SK-N-SH (cell line): ENCODE data around the gene PRSS1. TPM values are rescaled to one million over a fixed set of nuclear protein-coding genes. Genes with fewer than 3 reads are reported as not detected.

ENCODE experiments used
- CTCF ChIA-PET: fragments of 300-600, 350-600 bp; formaldehyde crosslinking; extraction: SDS; loops from one replicate; lab custom pipeline; 2021; lab: Yijun Ruan, JAX
- POLR2A ChIA-PET: fragments of 350-600 bp; sonication (Branson Sonifier 250); formaldehyde crosslinking; extraction: SDS; loops from one replicate; lab custom pipeline; 2020; ENCODE audit warnings: antibody characterized with exemption, inconsistent platforms; lab: Yijun Ruan, JAX
- DNase-seq: peaks from one replicate; pipeline ENCODE4 v3.0.0; 2012
- H2AFZ ChIP-seq: fragments of 200-600 bp; sonication (generic); 2 replicates; pipeline ENCODE4 v1.8.1; 2016; ENCODE audit warnings: antibody characterized with exemption, mild to moderate bottlenecking, low read depth
- H3F3A ChIP-seq: fragments of 200-600 bp; sonication (generic); replicated peaks from 2 replicates; pipeline ENCODE3; 2016; ENCODE audit warnings: antibody characterized with exemption, mild to moderate bottlenecking; ENCODE audit not compliant: insufficient read depth
- H3K27ac ChIP-seq, 2 experiments: fragments of 200-500 bp in 1 of 2; fragments of 200-600 bp in 1 of 2; sonication (Bioruptor generic) in 1 of 2; sonication (generic), shearing (Covaris generic) in 1 of 2; 2 replicates each; pipeline versions ENCODE4 v1.5.1 to v1.6.1; 2014 to 2016; ENCODE audit warnings: low read depth in 2 of 2, inconsistent platforms in 1 of 2, low read length in 1 of 2, mild to moderate bottlenecking in 1 of 2, mixed read lengths in 1 of 2
- H3K27me3 ChIP-seq: fragments of 200-600 bp; sonication (generic), shearing (Covaris generic); 2 replicates; pipeline ENCODE4 v1.6.1; 2016; ENCODE audit warnings: mixed run types; ENCODE audit not compliant: insufficient read depth
- H3K36me3 ChIP-seq, 2 experiments: fragments of 200-500 bp in 1 of 2; fragments of 200-600 bp in 1 of 2; sonication (Bioruptor generic) in 1 of 2; sonication (generic) in 1 of 2; replicated peaks in 1 of 2; 2 replicates each; pipeline versions ENCODE3 to v1.5.1; 2014 to 2016; ENCODE audit warnings: low read length in 1 of 2, mild to moderate bottlenecking in 1 of 2; ENCODE audit not compliant: insufficient read depth in 2 of 2, control insufficient read depth in 1 of 2
- H3K4me1 ChIP-seq, 2 experiments: fragments of 200-500 bp in 1 of 2; fragments of 200-600 bp in 1 of 2; sonication (Bioruptor generic) in 1 of 2; sonication (generic), shearing (Covaris generic) in 1 of 2; 2 replicates each; pipeline versions ENCODE4 v1.5.1 to v1.6.1; 2014 to 2016; ENCODE audit warnings: low read depth in 1 of 2, low read length in 1 of 2, mixed run types in 1 of 2; ENCODE audit not compliant: insufficient read depth in 2 of 2, control insufficient read depth in 1 of 2
- H3K4me2 ChIP-seq: fragments of 200-600 bp; sonication (generic), shearing (Covaris generic); 2 replicates; pipeline ENCODE4 v1.6.1; 2017; ENCODE audit warnings: mixed run types
- H3K4me3 ChIP-seq, 2 experiments: fragments of 200-500 bp in 1 of 2; fragments of 200-600 bp in 1 of 2; sonication (Bioruptor generic) in 1 of 2; sonication (generic), shearing (Covaris generic) in 1 of 2; 2 replicates each; pipeline versions ENCODE4 v1.5.1 to v1.8.1; 2014 to 2016; ENCODE audit warnings: low read depth in 2 of 2, inconsistent platforms in 1 of 2, low read length in 1 of 2, mild to moderate bottlenecking in 1 of 2, mixed read lengths in 1 of 2, moderate library complexity in 1 of 2
- H3K79me2 ChIP-seq: fragments of 200-600 bp; sonication (generic); 2 replicates; pipeline ENCODE4 v1.8.1; 2017; ENCODE audit warnings: mild to moderate bottlenecking; ENCODE audit not compliant: insufficient read depth
- H3K9ac ChIP-seq: fragments of 200-600 bp; sonication (generic); 2 replicates; pipeline ENCODE4 v1.6.1; 2017; ENCODE audit warnings: mixed run types
- H3K9me2 ChIP-seq: fragments of 200-600 bp; sonication (generic); 2 replicates; pipeline ENCODE4 v1.6.1; 2017; ENCODE audit warnings: mixed run types
- H3K9me3 ChIP-seq: fragments of 200-600 bp; sonication (generic); 2 replicates; pipeline ENCODE4 v1.6.1; 2017; ENCODE audit warnings: mixed run types, mild to moderate bottlenecking, moderate library complexity
- H4K20me1 ChIP-seq: fragments of 200-600 bp; sonication (generic); 2 replicates; pipeline ENCODE4 v1.6.1; 2017; ENCODE audit warnings: mild to moderate bottlenecking, mixed run types; ENCODE audit not compliant: insufficient read depth
- EP300 ChIP-seq, 2 experiments: IDR thresholded peaks; 2 replicates each; pipeline versions ENCODE4 v1.4.0 to v1.6.1; 2012; ENCODE audit warnings: borderline replicate concordance in 1 of 2, low read depth in 1 of 2, low read length in 1 of 2
- EZH2phosphoT487 ChIP-seq: fragments of 200-600 bp; sonication (generic); IDR thresholded peaks from 2 replicates; pipeline ENCODE4 v1.6.1; 2017; ENCODE audit warnings: low read depth, mixed run types, mild to moderate bottlenecking, antibody characterized with exemption, moderate library complexity, borderline replicate concordance
- FOSL2 ChIP-seq: IDR thresholded peaks from 2 replicates; pipeline ENCODE4 v1.4.0; 2012; ENCODE audit warnings: low read depth, mild to moderate bottlenecking, moderate library complexity, borderline replicate concordance
- FOXJ3 ChIP-seq: sonication (generic); formaldehyde crosslinking; IDR thresholded peaks from 2 replicates; pipeline ENCODE4 v1.5.1; 2020; ENCODE audit warnings: mild to moderate bottlenecking, missing genetic modification reagents
- FOXM1 ChIP-seq: IDR thresholded peaks from 2 replicates; pipeline ENCODE4 v1.4.0; 2012; ENCODE audit warnings: low read depth, mild to moderate bottlenecking
- JUND ChIP-seq: IDR thresholded peaks from 2 replicates; pipeline ENCODE4 v1.4.0; 2012
- MEF2A ChIP-seq: IDR thresholded peaks from 2 replicates; pipeline ENCODE4 v1.4.0; 2012; ENCODE audit warnings: low read depth, borderline replicate concordance
- POLR2AphosphoS5 ChIP-seq: IDR thresholded peaks from 2 replicates; pipeline ENCODE4 v1.6.1; 2012; ENCODE audit warnings: low read depth, low read length
- RCOR1 ChIP-seq: fragments of 150-350 bp; IDR thresholded peaks from 2 replicates; pipeline ENCODE4 v1.6.1; 2017; ENCODE audit warnings: antibody characterized with exemption, low read length
- RFX5 ChIP-seq: IDR thresholded peaks from 2 replicates; pipeline ENCODE4 v1.6.1; 2012; ENCODE audit warnings: mild to moderate bottlenecking, improper control_type of control experiment, low read length
- SIN3A ChIP-seq: IDR thresholded peaks from 2 replicates; pipeline ENCODE4 v1.6.1; 2012; ENCODE audit warnings: low read depth, mild to moderate bottlenecking, low read length, moderate library complexity, borderline replicate concordance
- TAF1 ChIP-seq: IDR thresholded peaks from 2 replicates; pipeline ENCODE4 v1.6.1; 2012; ENCODE audit warnings: low read depth, mild to moderate bottlenecking, low read length, moderate library complexity, borderline replicate concordance
- TEAD4 ChIP-seq: IDR thresholded peaks from 2 replicates; pipeline ENCODE4 v1.4.0; 2012; ENCODE audit warnings: mild to moderate bottlenecking, borderline replicate concordance; ENCODE audit not compliant: insufficient read depth
- YY1 ChIP-seq: IDR thresholded peaks from 2 replicates; pipeline ENCODE4 v1.4.0; 2012; ENCODE audit warnings: low read depth, mild to moderate bottlenecking
- WGBS: methylation state at CpG from one replicate; pipeline ENCODE4 v1.1.6; 2017; ENCODE audit warnings: low lambda C conversion rate; 5-methylcytosine and 5-hydroxymethylcytosine counted together
- polyA plus RNA-seq, 3 experiments: library from polyadenylated mRNA; depleted of rRNA; stranded (reverse); fragments of >200 nt; gene quantifications; 2 replicates each; pipeline ENCODE4 v1.2.3, GENCODE V29; 2012
- TF ChIP-seq, protein P1 (sequence below): fragments of 150-350 bp; IDR thresholded peaks from 2 replicates; pipeline ENCODE4 v1.6.1; 2017; ENCODE audit warnings: antibody characterized with exemption, low read length, low read depth, borderline replicate concordance
- TF ChIP-seq, protein P2 (sequence below): IDR thresholded peaks from 2 replicates; pipeline ENCODE4 v1.4.0; 2012; ENCODE audit warnings: low read depth, borderline replicate concordance
- TF ChIP-seq, protein P3 (sequence below): IDR thresholded peaks from 2 replicates; pipeline ENCODE4; 2012
- TF ChIP-seq, protein P4 (sequence below): fragments of 200-600 bp; sonication (generic); IDR thresholded peaks from 2 replicates; pipeline ENCODE4 v1.6.1; 2017; ENCODE audit warnings: antibody characterized with exemption, mild to moderate bottlenecking, moderate library complexity
- TF ChIP-seq, protein P5 (sequence below): IDR thresholded peaks from 2 replicates; pipeline ENCODE4 v1.6.1; 2012; ENCODE audit warnings: mild to moderate bottlenecking, low read depth, low read length, moderate library complexity
- TF ChIP-seq, protein P6 (sequence below): fragments of 150-350 bp; IDR thresholded peaks from 2 replicates; pipeline ENCODE4 v1.6.1; 2016; ENCODE audit warnings: mild to moderate bottlenecking, low read depth, low read length

The PRSS1 gene
- polyA plus RNA-seq, 1 of the 3 experiments (the other 2 are of a cell fraction), result not detected

DNA sequence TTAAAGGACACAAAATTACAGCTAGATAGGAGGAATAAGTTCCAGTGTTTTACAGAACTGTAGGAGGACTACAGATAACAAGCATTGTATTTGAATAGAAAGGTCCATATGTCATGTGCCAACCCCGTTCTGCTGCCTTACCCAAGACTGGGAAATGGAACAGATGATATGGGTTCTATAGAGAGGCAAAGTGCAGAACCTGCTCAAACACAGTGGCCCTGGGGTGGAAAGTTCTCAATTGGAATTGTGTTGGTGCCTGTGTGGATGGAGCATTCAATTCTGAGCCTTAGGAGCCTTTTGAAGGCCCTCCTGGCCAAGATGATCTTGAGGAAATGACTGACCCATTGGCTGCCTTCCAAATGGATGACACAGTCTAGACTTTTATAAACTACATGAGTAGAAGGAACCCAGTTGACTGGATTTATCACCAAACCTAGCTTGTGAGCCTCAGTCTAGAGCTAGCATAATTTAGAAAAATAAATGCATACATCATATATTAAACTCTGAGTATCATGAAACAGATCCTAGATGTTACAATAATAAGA lies 4.1 kb upstream of the PRSS1 start:
- H3K36me3 ChIP-seq, result no peaks in the 10 kb centered on the region
- no peaks in the 10 kb centered on the region for H3K9me2 ChIP-seq
- H3K9ac ChIP-seq, result no peak overlapping the region
- H3K4me1 ChIP-seq, result no peaks in the 10 kb centered on the region
- WGBS, result 4% methylated on average over 1 of the region's 1 CpG
- CTCF ChIA-PET, result interaction anchor here (2.5 kb wide), 1 partner anchor 38 kb away, joined by 7 read pairs; no protein-coding TSS in a partner anchor
- no peak overlapping the region for H3K27ac ChIP-seq
- no peaks in the 10 kb centered on the region for H4K20me1 ChIP-seq
- TF ChIP-seq YY1, result no peak
- TF ChIP-seq EP300 (IDR thresholded peaks at IDR 0.05; ENCODE audit: borderline replicate concordance in 1 of 2, low read depth in 1 of 2, low read length in 1 of 2), result no peak
- TF ChIP-seq FOXJ3, result no peak
- TF ChIP-seq RCOR1, result no peak
- TF ChIP-seq POLR2AphosphoS5, result no peak
- TF ChIP-seq EZH2phosphoT487, result no peak
- TF ChIP-seq MEF2A, result no peak
- no peak for TF ChIP-seq TAF1
- TF ChIP-seq FOSL2, result no peak
- TF ChIP-seq, protein P1, sequence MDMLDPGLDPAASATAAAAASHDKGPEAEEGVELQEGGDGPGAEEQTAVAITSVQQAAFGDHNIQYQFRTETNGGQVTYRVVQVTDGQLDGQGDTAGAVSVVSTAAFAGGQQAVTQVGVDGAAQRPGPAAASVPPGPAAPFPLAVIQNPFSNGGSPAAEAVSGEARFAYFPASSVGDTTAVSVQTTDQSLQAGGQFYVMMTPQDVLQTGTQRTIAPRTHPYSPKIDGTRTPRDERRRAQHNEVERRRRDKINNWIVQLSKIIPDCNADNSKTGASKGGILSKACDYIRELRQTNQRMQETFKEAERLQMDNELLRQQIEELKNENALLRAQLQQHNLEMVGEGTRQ, result no peak
- no peak for TF ChIP-seq SIN3A
- TF ChIP-seq, protein P2, sequence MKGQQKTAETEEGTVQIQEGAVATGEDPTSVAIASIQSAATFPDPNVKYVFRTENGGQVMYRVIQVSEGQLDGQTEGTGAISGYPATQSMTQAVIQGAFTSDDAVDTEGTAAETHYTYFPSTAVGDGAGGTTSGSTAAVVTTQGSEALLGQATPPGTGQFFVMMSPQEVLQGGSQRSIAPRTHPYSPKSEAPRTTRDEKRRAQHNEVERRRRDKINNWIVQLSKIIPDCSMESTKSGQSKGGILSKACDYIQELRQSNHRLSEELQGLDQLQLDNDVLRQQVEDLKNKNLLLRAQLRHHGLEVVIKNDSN, result no peak
- TF ChIP-seq, protein P3, sequence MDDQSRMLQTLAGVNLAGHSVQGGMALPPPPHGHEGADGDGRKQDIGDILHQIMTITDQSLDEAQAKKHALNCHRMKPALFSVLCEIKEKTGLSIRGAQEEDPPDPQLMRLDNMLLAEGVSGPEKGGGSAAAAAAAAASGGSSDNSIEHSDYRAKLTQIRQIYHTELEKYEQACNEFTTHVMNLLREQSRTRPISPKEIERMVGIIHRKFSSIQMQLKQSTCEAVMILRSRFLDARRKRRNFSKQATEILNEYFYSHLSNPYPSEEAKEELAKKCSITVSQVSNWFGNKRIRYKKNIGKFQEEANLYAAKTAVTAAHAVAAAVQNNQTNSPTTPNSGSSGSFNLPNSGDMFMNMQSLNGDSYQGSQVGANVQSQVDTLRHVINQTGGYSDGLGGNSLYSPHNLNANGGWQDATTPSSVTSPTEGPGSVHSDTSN, result no peak
- TF ChIP-seq JUND, result no peak
- TF ChIP-seq, protein P4, sequence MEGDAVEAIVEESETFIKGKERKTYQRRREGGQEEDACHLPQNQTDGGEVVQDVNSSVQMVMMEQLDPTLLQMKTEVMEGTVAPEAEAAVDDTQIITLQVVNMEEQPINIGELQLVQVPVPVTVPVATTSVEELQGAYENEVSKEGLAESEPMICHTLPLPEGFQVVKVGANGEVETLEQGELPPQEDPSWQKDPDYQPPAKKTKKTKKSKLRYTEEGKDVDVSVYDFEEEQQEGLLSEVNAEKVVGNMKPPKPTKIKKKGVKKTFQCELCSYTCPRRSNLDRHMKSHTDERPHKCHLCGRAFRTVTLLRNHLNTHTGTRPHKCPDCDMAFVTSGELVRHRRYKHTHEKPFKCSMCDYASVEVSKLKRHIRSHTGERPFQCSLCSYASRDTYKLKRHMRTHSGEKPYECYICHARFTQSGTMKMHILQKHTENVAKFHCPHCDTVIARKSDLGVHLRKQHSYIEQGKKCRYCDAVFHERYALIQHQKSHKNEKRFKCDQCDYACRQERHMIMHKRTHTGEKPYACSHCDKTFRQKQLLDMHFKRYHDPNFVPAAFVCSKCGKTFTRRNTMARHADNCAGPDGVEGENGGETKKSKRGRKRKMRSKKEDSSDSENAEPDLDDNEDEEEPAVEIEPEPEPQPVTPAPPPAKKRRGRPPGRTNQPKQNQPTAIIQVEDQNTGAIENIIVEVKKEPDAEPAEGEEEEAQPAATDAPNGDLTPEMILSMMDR, result no peak
- TF ChIP-seq FOXM1, result no peak
- TF ChIP-seq, protein P5, sequence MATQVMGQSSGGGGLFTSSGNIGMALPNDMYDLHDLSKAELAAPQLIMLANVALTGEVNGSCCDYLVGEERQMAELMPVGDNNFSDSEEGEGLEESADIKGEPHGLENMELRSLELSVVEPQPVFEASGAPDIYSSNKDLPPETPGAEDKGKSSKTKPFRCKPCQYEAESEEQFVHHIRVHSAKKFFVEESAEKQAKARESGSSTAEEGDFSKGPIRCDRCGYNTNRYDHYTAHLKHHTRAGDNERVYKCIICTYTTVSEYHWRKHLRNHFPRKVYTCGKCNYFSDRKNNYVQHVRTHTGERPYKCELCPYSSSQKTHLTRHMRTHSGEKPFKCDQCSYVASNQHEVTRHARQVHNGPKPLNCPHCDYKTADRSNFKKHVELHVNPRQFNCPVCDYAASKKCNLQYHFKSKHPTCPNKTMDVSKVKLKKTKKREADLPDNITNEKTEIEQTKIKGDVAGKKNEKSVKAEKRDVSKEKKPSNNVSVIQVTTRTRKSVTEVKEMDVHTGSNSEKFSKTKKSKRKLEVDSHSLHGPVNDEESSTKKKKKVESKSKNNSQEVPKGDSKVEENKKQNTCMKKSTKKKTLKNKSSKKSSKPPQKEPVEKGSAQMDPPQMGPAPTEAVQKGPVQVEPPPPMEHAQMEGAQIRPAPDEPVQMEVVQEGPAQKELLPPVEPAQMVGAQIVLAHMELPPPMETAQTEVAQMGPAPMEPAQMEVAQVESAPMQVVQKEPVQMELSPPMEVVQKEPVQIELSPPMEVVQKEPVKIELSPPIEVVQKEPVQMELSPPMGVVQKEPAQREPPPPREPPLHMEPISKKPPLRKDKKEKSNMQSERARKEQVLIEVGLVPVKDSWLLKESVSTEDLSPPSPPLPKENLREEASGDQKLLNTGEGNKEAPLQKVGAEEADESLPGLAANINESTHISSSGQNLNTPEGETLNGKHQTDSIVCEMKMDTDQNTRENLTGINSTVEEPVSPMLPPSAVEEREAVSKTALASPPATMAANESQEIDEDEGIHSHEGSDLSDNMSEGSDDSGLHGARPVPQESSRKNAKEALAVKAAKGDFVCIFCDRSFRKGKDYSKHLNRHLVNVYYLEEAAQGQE, result no peak
- no peak for TF ChIP-seq TEAD4
- TF ChIP-seq, protein P6, sequence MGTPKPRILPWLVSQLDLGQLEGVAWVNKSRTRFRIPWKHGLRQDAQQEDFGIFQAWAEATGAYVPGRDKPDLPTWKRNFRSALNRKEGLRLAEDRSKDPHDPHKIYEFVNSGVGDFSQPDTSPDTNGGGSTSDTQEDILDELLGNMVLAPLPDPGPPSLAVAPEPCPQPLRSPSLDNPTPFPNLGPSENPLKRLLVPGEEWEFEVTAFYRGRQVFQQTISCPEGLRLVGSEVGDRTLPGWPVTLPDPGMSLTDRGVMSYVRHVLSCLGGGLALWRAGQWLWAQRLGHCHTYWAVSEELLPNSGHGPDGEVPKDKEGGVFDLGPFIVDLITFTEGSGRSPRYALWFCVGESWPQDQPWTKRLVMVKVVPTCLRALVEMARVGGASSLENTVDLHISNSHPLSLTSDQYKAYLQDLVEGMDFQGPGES, result no peak
- TF ChIP-seq RFX5, result no peak
- H3K79me2 ChIP-seq, result no peaks in the 10 kb centered on the region
- H3K9me3 ChIP-seq, result no peaks in the 10 kb centered on the region
- peaks cover 32% of the 10 kb centered on the region; the same call in 1 of the 2 replicates for H3K27me3 ChIP-seq
- POLR2A ChIA-PET, result no interaction called here
- no peak overlapping the region for H3K4me3 ChIP-seq
- no peak overlapping the region for H2AFZ ChIP-seq
- H3F3A ChIP-seq, result no peaks in the 10 kb centered on the region
- DNase-seq, result no peak
- H3K4me2 ChIP-seq, result no peak overlapping the region
